ENCODE data around the gene HDAC10.
A peak's percentile ranks its signal among the peaks of the same experiment; 100 is the strongest.
"Not testable (repeated sequence)": the region's sequence is repeated elsewhere in the genome, so short reads cannot be mapped to it uniquely, and the experiment has no call there.

Gene HDAC10

DNA sequence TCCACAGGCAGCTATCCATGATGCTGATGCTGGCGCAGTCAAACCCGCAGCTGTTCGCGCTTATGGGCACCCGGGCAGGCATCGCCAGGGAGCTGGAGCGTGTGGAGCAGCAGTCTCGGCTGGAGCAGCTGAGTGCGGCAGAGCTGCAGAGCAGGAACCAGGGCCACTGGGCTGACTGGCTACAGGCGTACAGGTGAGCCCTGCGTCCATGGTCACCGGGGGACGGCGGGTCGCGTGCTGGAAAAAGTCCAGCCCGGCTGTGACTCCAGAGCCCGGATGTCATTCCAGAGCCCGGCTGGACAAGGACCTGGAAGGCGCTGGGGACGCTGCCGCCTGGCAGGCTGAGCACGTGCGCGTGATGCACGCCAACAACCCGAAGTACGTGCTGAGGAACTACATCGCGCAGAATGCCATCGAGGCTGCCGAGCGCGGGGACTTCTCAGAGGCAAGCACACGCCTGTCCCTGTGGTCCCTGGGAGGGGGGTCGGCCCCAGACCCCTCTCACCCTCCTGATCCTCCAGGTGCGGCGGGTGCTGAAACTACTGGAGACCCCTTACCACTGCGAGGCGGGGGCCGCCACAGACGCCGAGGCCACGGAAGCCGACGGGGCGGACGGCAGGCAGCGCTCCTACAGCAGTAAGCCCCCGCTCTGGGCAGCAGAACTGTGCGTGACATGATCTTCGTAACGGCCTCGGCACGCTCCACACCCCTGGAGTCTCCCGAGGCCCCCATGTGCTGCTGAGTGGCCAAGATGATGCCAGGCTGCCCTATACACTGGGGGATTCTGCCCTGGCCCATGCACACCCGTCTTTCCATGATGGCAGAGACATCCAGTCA is 34.2 kb downstream of the HDAC10 start:
- no peak for DNase-seq (ENCODE audit: low spot score)

DNA sequence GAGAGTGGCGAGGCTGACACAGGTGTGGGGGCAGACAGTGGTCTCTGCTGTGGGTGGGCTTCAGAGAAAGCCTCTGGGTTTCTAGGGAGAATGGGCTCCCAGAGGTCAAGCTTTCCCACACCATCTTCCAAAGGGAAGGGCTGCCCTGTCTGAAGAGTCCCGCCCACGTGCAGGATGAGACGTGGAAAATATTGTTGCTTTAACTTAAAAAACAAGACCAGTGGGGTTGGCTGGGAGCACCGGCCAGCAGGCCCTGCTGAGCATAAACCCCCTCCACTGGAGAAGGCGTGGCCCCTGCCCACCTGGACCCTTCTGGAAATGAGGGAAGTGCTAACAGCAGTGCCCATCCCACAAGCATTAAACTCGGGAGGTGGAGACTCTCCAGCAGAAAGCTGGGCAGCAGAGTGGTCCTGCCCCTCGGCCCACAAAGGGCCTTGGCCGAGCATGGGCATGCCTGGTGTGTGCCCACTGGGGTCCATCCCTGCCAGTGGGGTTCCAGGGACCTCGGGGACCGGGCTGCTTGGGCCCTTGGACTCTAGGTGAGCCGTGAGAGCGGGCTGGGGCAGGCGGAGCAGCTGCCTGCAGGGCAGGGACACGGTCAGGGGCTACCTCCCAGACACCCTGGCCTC is 34.9 kb downstream of the HDAC10 start:
- DNase-seq (ENCODE audit: low spot score): no peak

DNA sequence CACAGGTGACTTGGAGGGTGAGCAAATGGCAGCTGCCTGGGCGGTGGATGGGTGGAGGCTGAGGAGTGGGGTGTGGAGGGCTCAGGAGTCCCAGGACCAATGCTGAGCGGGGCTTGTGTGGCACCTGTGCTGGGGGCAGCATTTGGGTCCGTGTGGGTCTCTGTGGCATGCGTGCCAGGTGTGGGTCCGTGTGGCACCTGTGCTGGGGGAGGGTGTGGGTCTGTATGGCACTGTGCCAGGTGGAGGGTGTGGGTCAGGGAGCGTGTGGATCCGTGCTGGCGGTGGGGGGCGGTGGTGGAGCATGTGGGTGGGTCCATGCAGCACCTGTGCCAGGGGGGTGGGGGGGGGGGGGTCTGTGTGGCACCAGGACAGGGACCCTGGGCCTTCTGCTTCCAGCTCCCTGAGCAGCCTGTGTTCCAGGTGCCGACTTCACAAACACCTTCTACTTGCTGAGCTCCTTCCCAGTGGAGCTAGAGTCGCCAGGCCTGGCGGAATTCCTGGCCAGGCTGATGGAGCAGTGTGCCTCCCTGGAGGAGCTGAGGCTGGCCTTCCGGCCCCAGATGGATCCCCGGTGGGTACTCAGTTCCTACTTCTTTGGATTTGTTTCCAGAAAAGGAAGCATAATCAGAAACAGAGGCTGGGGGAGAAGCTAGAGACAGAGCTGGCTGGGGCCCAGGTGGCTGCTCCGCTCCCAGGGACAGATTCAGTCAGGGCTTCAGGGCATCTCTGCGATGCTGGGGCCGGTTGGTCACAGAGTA is 35.6 kb downstream of the HDAC10 start:
- no peak for DNase-seq (ENCODE audit: low spot score)

DNA sequence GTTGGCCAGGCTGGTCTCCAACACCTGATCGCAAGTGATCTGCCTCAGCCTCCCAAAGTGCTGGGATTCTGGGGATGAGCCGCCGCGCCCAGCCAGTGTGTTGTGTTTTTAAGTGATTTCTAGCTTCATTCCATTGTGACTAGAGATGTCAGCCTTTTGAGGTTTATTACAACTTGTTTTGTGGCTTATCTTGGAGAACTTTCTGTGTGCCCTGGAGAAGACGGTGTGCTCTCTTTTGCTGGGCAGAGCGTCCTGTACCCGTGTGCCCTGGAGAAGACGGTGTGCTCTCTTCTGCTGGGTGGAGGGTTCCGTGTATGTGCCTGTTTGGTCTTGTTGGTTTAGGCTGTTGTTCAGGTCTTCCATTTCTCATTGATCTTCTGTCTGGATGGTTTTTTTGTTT is 37.8 kb downstream of the HDAC10 start:
- DNase-seq (ENCODE audit: low spot score): no peak

DNA sequence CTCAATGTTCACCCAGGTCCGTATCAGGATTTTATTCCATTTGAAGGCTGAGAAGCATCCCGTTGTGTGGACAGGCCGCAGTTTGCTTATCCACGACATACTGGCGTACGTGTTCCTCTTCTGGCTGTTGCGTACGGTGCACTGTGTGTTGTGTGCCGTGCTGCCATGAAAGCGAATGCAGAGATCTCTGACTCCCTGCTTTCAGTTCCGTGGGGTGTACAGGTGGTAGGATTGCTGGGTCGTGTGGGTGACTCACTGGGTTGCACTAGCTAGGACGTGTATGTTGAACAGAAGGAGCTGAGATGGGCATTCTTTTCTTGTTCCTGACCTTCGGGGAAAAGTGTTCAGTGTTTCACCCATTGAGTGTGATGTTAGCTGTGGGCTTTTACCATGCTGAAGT is 39.9 kb downstream of the HDAC10 start:
- DNase-seq (ENCODE audit: low spot score): no peak

- no peak for DNase-seq (ENCODE audit: low spot score)
Measured at GRCh38 chr22:50210378-50211139, 40.5 kb downstream of the HDAC10 start.

GRCh38 chr22:50209893-50210292 is 41.2 kb downstream of the HDAC10 start:
- DNase-seq (ENCODE audit: low spot score): peak; percentile 70

GRCh38 chr22:50208939-50209892 is 41.8 kb downstream of the HDAC10 start:
- no peak for DNase-seq (ENCODE audit: low spot score)

- DNase-seq (ENCODE audit: low spot score): no peak
Measured at GRCh38 chr22:50208430-50208938, 42.6 kb downstream of the HDAC10 start.

GRCh38 chr22:50207383-50208140 is 43.5 kb downstream of the HDAC10 start:
- no peak for DNase-seq (ENCODE audit: low spot score)

DNA sequence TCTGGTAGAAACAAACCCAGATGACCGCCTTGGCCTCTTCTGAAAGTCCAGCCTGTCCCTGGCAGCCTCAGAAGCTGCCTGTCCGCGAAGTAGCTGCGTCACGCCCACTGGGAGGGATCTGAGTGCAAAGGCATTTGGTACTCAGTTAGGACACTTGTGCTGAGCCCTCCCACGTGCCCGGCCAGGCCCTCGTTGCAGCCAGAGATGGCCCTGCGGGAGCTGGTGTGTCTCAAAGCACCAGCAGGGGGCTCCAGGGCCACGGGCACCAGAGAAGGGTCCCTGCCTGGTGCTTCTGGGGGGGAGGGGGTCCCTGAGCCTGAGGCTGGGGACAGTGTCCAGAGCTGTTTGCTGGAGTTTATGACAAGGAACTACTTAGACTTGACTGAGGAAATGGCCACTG is 44.5 kb downstream of the HDAC10 start:
- DNase-seq (ENCODE audit: low spot score): no peak

DNA sequence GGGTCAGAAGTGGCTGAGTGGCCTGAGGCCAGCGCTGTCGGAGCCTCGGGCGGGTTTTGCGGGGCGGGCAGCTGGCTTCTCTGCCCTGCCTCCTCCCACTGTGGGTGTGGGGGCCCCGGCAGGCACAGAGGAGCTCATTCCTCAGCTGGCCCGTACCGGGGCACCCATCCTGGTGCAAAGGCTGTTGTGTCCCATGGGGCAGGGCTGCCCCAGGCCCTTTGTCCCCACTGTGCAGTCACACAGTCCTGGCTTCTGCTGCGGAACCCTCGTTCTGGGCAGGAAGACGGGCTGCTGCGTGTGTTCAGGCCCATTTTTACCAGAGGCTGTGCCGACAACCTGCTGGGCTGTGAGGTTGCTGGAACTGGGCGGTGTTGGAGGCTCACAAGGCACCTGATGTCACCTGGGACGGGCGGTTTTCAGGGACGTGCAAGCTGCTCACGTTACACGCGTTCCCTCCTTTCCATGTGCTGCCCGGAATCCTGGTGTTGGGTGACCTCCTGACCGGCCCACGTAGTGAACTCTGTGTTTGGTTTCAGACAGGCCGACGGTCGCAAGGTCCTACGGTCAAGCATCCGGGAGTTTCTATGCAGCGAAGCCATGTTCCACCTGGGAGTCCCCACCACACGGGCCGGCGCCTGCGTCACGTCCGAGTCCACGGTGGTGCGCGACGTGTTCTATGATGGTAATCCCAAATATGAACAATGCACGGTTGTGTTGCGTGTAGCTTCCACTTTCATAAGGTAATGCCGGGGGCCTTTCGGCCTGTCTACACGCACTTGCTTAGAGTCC is 45.1 kb downstream of the HDAC10 start:
- no peak for DNase-seq (ENCODE audit: low spot score)

GRCh38 chr22:50204998-50205397 is 46.1 kb downstream of the HDAC10 start:
- not testable (repeated sequence) for DNase-seq (ENCODE audit: low spot score)

DNA sequence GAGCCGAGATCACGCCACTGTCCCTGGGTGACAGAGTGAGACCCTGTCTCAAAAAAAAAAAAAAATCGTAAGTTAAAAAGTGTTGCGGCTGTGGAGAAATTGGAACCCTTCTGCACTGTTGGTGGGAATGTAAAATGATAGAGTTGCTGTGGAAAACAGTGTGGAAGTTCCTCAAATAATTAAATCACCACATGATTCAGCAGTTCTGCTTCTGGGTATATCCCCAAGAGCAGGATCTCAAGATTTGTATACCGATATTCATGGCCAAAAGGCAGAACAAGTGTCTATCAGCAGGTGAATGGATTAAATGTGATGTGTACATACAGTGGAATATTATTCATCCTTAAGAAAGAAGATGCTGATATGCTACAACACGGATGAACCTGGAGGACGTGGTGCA is 46.5 kb downstream of the HDAC10 start:
- no peak for DNase-seq (ENCODE audit: low spot score)

DNA sequence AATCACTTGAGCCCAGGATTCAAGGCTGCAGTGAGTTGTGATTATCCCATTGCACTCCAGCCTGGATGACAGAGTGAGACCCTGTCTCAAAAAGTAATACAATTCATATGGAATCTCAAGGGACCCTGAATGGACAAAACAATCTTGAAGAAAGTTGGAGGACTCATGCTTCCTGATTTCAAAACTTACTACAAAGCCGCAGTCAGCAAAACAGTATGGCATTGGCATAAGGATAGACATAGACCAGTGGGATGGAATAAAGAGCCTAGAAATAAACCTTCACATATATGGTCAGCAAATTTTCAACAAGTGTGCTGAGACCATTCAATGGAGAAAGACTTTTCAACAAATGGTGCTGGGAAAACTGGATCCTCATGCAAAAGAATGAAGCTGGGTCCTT is 47.8 kb downstream of the HDAC10 start:
- no peak for DNase-seq (ENCODE audit: low spot score)

GRCh38 chr22:50202130-50202666 is 48.9 kb downstream of the HDAC10 start:
- DNase-seq (ENCODE audit: low spot score): no peak

GRCh38 chr22:50201191-50202129 is 49.6 kb downstream of the HDAC10 start:
- peak; percentile 44 for DNase-seq (ENCODE audit: low spot score)
